Ishikawa (cell line): ENCODE results near the gene EIF6.

Experiments
- CEBPB ChIP-seq: IDR thresholded peaks from 2 replicates; pipeline ENCODE4 v1.6.1; 2012
- CREB1 ChIP-seq: IDR thresholded peaks from 2 replicates; pipeline ENCODE4 v1.6.1; 2012; ENCODE audit warnings: low read depth
- EGR1 ChIP-seq: IDR thresholded peaks from 2 replicates; pipeline ENCODE4 v1.6.1; 2012
- EP300 ChIP-seq: IDR thresholded peaks from 2 replicates; pipeline ENCODE4 v1.6.1; 2012; ENCODE audit warnings: borderline replicate concordance
- FOXM1 ChIP-seq: IDR thresholded peaks from 2 replicates; pipeline ENCODE4 v1.6.1; 2012; ENCODE audit warnings: low read depth, borderline replicate concordance
- MAX ChIP-seq: IDR thresholded peaks from 2 replicates; pipeline ENCODE4 v1.6.1; 2012
- NFIC ChIP-seq: IDR thresholded peaks from 2 replicates; pipeline ENCODE4 v1.6.1; 2012
- RAD21 ChIP-seq: IDR thresholded peaks from 2 replicates; pipeline ENCODE4 v1.6.1; 2012; ENCODE audit warnings: low read depth
- REST ChIP-seq: IDR thresholded peaks from 2 replicates; pipeline ENCODE4 v1.6.1; 2012; ENCODE audit warnings: low read depth, mild to moderate bottlenecking
- TAF1 ChIP-seq: IDR thresholded peaks from 2 replicates; pipeline ENCODE4 v1.6.1; 2012; ENCODE audit warnings: low read depth, mild to moderate bottlenecking
- TCF12 ChIP-seq: IDR thresholded peaks from 2 replicates; pipeline ENCODE4 v1.6.1; 2012; ENCODE audit warnings: low read depth
- TEAD4 ChIP-seq: IDR thresholded peaks from 2 replicates; pipeline ENCODE4 v1.6.1; 2012
- USF1 ChIP-seq: IDR thresholded peaks from 2 replicates; pipeline ENCODE4 v1.6.1; 2012
- YY1 ChIP-seq: IDR thresholded peaks from 2 replicates; pipeline ENCODE4 v1.6.1; 2012; ENCODE audit warnings: low read depth
- ZBTB7A ChIP-seq: IDR thresholded peaks from 2 replicates; pipeline ENCODE4 v1.6.1; 2012; ENCODE audit warnings: low read depth

EIF6 gene

GRCh38 chr20:35328095-35328685 lies 43.6 kb upstream of the EIF6 start:
- TF ChIP-seq NFIC: no peak

GRCh38 chr20:35327074-35327976 lies 42.8 kb upstream of the EIF6 start:
- TF ChIP-seq FOXM1: no peak
- no peak for TF ChIP-seq YY1
- TF ChIP-seq TCF12: no peak
- TF ChIP-seq REST: no peak
- no peak for TF ChIP-seq CEBPB
- peak; percentile 48; the same call in 1 of the 2 replicates for TF ChIP-seq NFIC
- no peak for TF ChIP-seq TAF1
- no peak for TF ChIP-seq EGR1

GRCh38 chr20:35326740-35327073 lies 42.1 kb upstream of the EIF6 start:
- TF ChIP-seq ZBTB7A: no peak
- no peak for TF ChIP-seq MAX
- TF ChIP-seq TCF12: no peak
- no peak for TF ChIP-seq EGR1
- TF ChIP-seq TEAD4: no peak
- no peak for TF ChIP-seq USF1
- TF ChIP-seq NFIC: no peak
- TF ChIP-seq RAD21: no peak
- TF ChIP-seq FOXM1: no peak
- TF ChIP-seq YY1: no peak

GRCh38 chr20:35326021-35326739 lies 41.6 kb upstream of the EIF6 start:
- TF ChIP-seq ZBTB7A (no peak), NFIC (no peak), EP300 (no peak), USF1 (no peak), MAX (no peak), EGR1 (no peak), CREB1 (no peak), CEBPB (no peak), TAF1 (no peak), YY1 (no peak)

GRCh38 chr20:35325401-35325800 lies 40.8 kb upstream of the EIF6 start:
- TF ChIP-seq TEAD4 (no peak), NFIC (no peak), FOXM1 (no peak), TAF1 (no peak), REST (no peak), USF1 (no peak), CREB1 (no peak), TCF12 (no peak), CEBPB (no peak), MAX (no peak), ZBTB7A (no peak), YY1 (no peak)
